Measurements from ENCODE around the gene TRDMT1.

Gene TRDMT1

DNA sequence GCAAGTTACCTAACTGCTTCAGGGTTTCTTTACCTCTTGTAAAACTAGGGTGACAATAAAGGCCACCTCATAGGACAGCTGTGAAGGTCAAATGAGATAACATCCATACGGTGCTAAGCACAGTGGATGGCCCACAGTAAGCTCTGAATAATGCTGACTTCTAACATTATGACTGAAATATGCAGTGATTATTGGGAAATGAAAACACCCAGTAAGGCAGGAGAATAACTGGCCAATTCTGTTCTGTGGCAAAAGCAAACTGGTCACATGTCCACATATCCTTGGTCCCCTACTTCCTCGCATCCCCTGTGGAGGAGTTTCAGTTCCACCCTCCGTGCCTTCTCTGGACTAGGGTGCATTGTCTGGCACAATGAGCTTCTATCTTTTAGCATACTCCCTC is 73.2 kb downstream of the TRDMT1 start:
- WGBS (ENCODE audit: extremely low coverage, insufficient coverage, insufficient read length), result no CpG with 5 or more reads among the region's 3 CpGs

DNA sequence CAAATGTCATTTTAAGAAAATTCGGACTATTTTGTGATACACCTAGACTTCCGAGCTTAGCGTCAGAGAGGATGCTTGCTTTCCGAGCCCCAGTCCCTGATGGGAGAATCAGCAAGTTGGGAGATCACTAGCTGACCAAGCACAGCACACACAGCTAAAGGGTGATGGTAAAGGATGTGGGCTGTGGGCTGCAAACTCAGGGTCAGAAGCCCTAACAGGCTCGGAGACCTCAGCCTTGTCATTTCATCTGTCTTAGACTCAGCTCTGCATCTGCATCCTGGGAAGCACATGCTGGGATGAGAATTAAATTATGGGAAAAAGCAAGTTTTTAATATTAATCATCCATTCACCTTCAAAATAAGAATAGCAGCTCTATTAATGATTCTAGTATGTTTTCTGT is 75.1 kb downstream of the TRDMT1 start:
- no peak overlapping the region for H2BK120ac ChIP-seq (ENCODE audit: insufficient read depth, low read length, poor library complexity)
- no peaks in the 10 kb centered on the region for H3K79me1 ChIP-seq (ENCODE audit: low read length)
- H3K4ac ChIP-seq (ENCODE audit: low read depth, low read length), result no peak overlapping the region
- H2AK5ac ChIP-seq (ENCODE audit: low read length), result no peak overlapping the region
- H3K27ac ChIP-seq (ENCODE audit: low read depth, low read length), result no peak overlapping the region
- no peaks in the 10 kb centered on the region for H3K79me2 ChIP-seq (ENCODE audit: control insufficient read depth, insufficient read depth, low read length, poor library complexity)
- H4K12ac ChIP-seq (ENCODE audit: low read depth, low read length), result no peak overlapping the region
- no peak overlapping the region for H2AFZ ChIP-seq (ENCODE audit: insufficient read depth, low read length, poor library complexity)
- no CpG with 5 or more reads among the region's 5 CpGs for WGBS (ENCODE audit: extremely low coverage, insufficient coverage, insufficient read length)
- H4K91ac ChIP-seq (ENCODE audit: low read depth, low read length), result no peak overlapping the region
- no peak overlapping the region for H2BK12ac ChIP-seq (ENCODE audit: low read length)
- peaks cover 2% of the 10 kb centered on the region in 2 experiments for H3K4me1 ChIP-seq (ENCODE audit: control insufficient read depth in 1 of 2, insufficient read depth in 2 of 2, low read length in 2 of 2)
- H3K23ac ChIP-seq (ENCODE audit: low read length), result no peak overlapping the region
- no peak overlapping the region for H3K14ac ChIP-seq (ENCODE audit: low read length)
- DNase-seq, result no peak
- no peak overlapping the region for H3K18ac ChIP-seq (ENCODE audit: low read length)
- H4K8ac ChIP-seq (ENCODE audit: low read depth, low read length), result no peak overlapping the region
- no peaks in the 10 kb centered on the region for H3K9me3 ChIP-seq (ENCODE audit: insufficient read depth, low read depth, low read length)
- H3K27me3 ChIP-seq (ENCODE audit: insufficient read depth, low read length), result no peaks in the 10 kb centered on the region
- no peaks in the 10 kb centered on the region for H3K36me3 ChIP-seq (ENCODE audit: control insufficient read depth in 1 of 2, insufficient read depth in 2 of 2, low read length in 2 of 2)
- no peak overlapping the region for H3K4me3 ChIP-seq (ENCODE audit: low read depth, low read length)
- no peak overlapping the region for H3K4me2 ChIP-seq (ENCODE audit: low read length)
- no peak overlapping the region for H2BK5ac ChIP-seq (ENCODE audit: low read depth, low read length, poor library complexity)
- no peak overlapping the region for H3K9ac ChIP-seq (ENCODE audit: low read length)

More for the DNA sequence above, 73.2 kb downstream of the TRDMT1 start:
- Histone ChIP-seq H3K23ac (ENCODE audit: low read length) (no peak overlapping the region), H3K36me3 (ENCODE audit: control insufficient read depth in 1 of 2, insufficient read depth in 2 of 2, low read length in 2 of 2) (no peaks in the 10 kb centered on the region), H3K79me1 (ENCODE audit: low read length) (no peaks in the 10 kb centered on the region), H3K27ac (ENCODE audit: low read depth, low read length) (no peak overlapping the region), H3K9me3 (ENCODE audit: insufficient read depth, low read depth, low read length) (no peaks in the 10 kb centered on the region), H4K12ac (ENCODE audit: low read depth, low read length) (no peak overlapping the region), H3K4me1 (ENCODE audit: control insufficient read depth in 1 of 2, insufficient read depth in 2 of 2, low read length in 2 of 2) (peaks cover 2% of the 10 kb centered on the region in 2 experiments), H3K79me2 (ENCODE audit: control insufficient read depth, insufficient read depth, low read length, poor library complexity) (no peaks in the 10 kb centered on the region), H2BK5ac (ENCODE audit: low read depth, low read length, poor library complexity) (no peak overlapping the region), H2AK5ac (ENCODE audit: low read length) (no peak overlapping the region), H3K4me3 (ENCODE audit: low read depth, low read length) (no peak overlapping the region), H3K18ac (ENCODE audit: low read length) (no peak overlapping the region), H4K8ac (ENCODE audit: low read depth, low read length) (no peak overlapping the region), H2BK12ac (ENCODE audit: low read length) (no peak overlapping the region), H2AFZ (ENCODE audit: insufficient read depth, low read length, poor library complexity) (no peak overlapping the region), H3K27me3 (ENCODE audit: insufficient read depth, low read length) (no peaks in the 10 kb centered on the region), H3K4me2 (ENCODE audit: low read length) (no peak overlapping the region), H3K4ac (ENCODE audit: low read depth, low read length) (no peak overlapping the region), H2BK120ac (ENCODE audit: insufficient read depth, low read length, poor library complexity) (no peak overlapping the region), H4K91ac (ENCODE audit: low read depth, low read length) (no peak overlapping the region), H3K9ac (ENCODE audit: low read length) (no peak overlapping the region), H3K14ac (ENCODE audit: low read length) (no peak overlapping the region)
- no peak for DNase-seq

DNA sequence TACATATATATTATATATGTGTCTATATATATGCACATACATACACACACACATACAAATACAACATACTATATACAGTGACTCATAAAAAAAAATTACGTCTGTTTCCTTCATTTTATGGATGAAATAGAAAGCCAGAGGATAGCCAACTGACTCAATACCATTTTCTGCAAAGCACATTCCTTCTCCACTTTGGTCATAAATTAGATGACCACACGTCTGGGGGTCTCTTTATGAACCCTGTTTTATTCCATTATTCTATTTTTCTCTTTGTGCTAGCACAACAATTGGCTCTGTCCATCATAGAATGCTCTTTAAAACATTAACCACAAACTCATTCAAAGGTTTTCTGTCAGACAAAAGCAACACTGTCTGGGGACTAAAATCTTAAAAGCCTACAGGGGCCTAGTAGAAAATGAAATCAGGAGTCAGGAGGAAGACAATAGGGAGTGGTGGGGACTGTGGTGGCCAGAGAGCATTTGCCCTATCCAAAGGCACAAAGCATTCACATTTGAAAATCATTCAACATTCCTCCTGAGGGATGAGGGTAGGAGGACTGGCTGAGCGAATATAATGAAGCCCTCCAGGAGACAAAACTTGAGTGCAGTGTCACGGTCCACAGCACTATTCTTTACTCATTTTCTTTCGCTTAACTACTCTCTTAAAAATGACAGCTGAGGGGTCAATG is 76.1 kb downstream of the TRDMT1 start:
- Histone ChIP-seq H2BK12ac (ENCODE audit: low read length) (no peak overlapping the region), H3K79me1 (ENCODE audit: low read length) (no peaks in the 10 kb centered on the region), H4K12ac (ENCODE audit: low read depth, low read length) (no peak overlapping the region), H2BK120ac (ENCODE audit: insufficient read depth, low read length, poor library complexity) (no peak overlapping the region), H3K4me3 (ENCODE audit: low read depth, low read length) (no peak overlapping the region), H2BK5ac (ENCODE audit: low read depth, low read length, poor library complexity) (no peak overlapping the region), H3K23ac (ENCODE audit: low read length) (no peak overlapping the region), H3K36me3 (ENCODE audit: control insufficient read depth in 1 of 2, insufficient read depth in 2 of 2, low read length in 2 of 2) (no peaks in the 10 kb centered on the region), H3K4me2 (ENCODE audit: low read length) (no peak overlapping the region), H3K4ac (ENCODE audit: low read depth, low read length) (no peak overlapping the region), H3K18ac (ENCODE audit: low read length) (no peak overlapping the region), H3K4me1 (ENCODE audit: control insufficient read depth in 1 of 2, insufficient read depth in 2 of 2, low read length in 2 of 2) (peaks cover 2% of the 10 kb centered on the region in 2 experiments), H4K91ac (ENCODE audit: low read depth, low read length) (no peak overlapping the region), H2AK5ac (ENCODE audit: low read length) (no peak overlapping the region), H3K27me3 (ENCODE audit: insufficient read depth, low read length) (no peaks in the 10 kb centered on the region), H3K9ac (ENCODE audit: low read length) (no peak overlapping the region), H3K79me2 (ENCODE audit: control insufficient read depth, insufficient read depth, low read length, poor library complexity) (no peaks in the 10 kb centered on the region), H3K14ac (ENCODE audit: low read length) (no peak overlapping the region), H2AFZ (ENCODE audit: insufficient read depth, low read length, poor library complexity) (no peak overlapping the region), H4K8ac (ENCODE audit: low read depth, low read length) (no peak overlapping the region), H3K9me3 (ENCODE audit: insufficient read depth, low read depth, low read length) (no peaks in the 10 kb centered on the region), H3K27ac (ENCODE audit: low read depth, low read length) (no peak overlapping the region)
- DNase-seq, result no peak
- WGBS (ENCODE audit: extremely low coverage, insufficient coverage, insufficient read length), result no CpG with 5 or more reads among the region's 5 CpGs

DNA sequence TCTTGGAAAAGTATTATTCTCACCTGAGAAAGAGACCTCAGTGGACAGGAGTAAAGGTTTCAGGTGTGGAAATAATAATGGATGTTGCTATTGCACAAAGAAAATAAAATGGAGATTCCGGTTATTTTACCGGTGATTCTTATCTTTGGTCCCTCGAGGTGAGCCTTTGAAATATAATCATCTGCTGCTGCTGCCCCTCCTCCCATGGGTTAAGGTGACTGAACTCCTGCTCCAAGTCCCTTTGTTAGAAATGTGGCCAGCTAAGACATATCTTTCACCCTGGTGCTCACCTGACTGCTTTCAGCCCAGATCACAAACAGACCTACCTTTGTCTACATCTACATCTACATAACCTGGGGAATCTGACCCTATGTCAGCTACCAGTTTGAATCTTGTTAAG is 77.5 kb downstream of the TRDMT1 start:
- no peak overlapping the region for H3K9ac ChIP-seq (ENCODE audit: low read length)
- H2AFZ ChIP-seq (ENCODE audit: insufficient read depth, low read length, poor library complexity), result no peak overlapping the region
- no peak overlapping the region for H3K27ac ChIP-seq (ENCODE audit: low read depth, low read length)
- no CpG with 5 or more reads among the region's 3 CpGs for WGBS (ENCODE audit: extremely low coverage, insufficient coverage, insufficient read length)
- H3K79me2 ChIP-seq (ENCODE audit: control insufficient read depth, insufficient read depth, low read length, poor library complexity), result no peaks in the 10 kb centered on the region
- H4K12ac ChIP-seq (ENCODE audit: low read depth, low read length), result no peak overlapping the region
- no peak for DNase-seq
- no peak overlapping the region for H3K4me2 ChIP-seq (ENCODE audit: low read length)
- H3K14ac ChIP-seq (ENCODE audit: low read length), result no peak overlapping the region
- no peak overlapping the region for H3K4me3 ChIP-seq (ENCODE audit: low read depth, low read length)
- no peak overlapping the region for H3K23ac ChIP-seq (ENCODE audit: low read length)
- H2BK12ac ChIP-seq (ENCODE audit: low read length), result no peak overlapping the region
- no peak overlapping the region for H4K8ac ChIP-seq (ENCODE audit: low read depth, low read length)
- no peak overlapping the region for H4K91ac ChIP-seq (ENCODE audit: low read depth, low read length)
- no peaks in the 10 kb centered on the region for H3K36me3 ChIP-seq (ENCODE audit: control insufficient read depth in 1 of 2, insufficient read depth in 2 of 2, low read length in 2 of 2)
- no peaks in the 10 kb centered on the region for H3K79me1 ChIP-seq (ENCODE audit: low read length)
- peaks cover 2% of the 10 kb centered on the region in 2 experiments for H3K4me1 ChIP-seq (ENCODE audit: control insufficient read depth in 1 of 2, insufficient read depth in 2 of 2, low read length in 2 of 2)
- no peaks in the 10 kb centered on the region for H3K9me3 ChIP-seq (ENCODE audit: insufficient read depth, low read depth, low read length)
- H3K27me3 ChIP-seq (ENCODE audit: insufficient read depth, low read length), result no peaks in the 10 kb centered on the region
- H2BK5ac ChIP-seq (ENCODE audit: low read depth, low read length, poor library complexity), result no peak overlapping the region
- H2AK5ac ChIP-seq (ENCODE audit: low read length), result no peak overlapping the region
- no peak overlapping the region for H3K18ac ChIP-seq (ENCODE audit: low read length)
- H2BK120ac ChIP-seq (ENCODE audit: insufficient read depth, low read length, poor library complexity), result no peak overlapping the region
- no peak overlapping the region for H3K4ac ChIP-seq (ENCODE audit: low read depth, low read length)

Measured in trophoblast cell (in vitro differentiated cells and primary cell).